MG63 (cell line): ENCODE data around the gene SV2C. TPM values are rescaled to one million over a fixed set of nuclear protein-coding genes. Genes with fewer than 3 reads are reported as not detected.
A peak's percentile ranks its signal among the peaks of the same experiment; 100 is the strongest.

Experiments used
- DNase-seq: peaks from one replicate; pipeline ENCODE4 v3.0.0-alpha.2; 2020
- H3K27me3 ChIP-seq: fragments of 250-450 bp; sonication (Bioruptor Pico); 2 replicates; pipeline ENCODE4 v1.5.1; 2020; ENCODE audit warnings: mild to moderate bottlenecking, moderate library complexity
- H3K36me3 ChIP-seq: fragments of 250-450 bp; sonication (Bioruptor Pico); 2 replicates; pipeline ENCODE4 v1.5.1; 2020; ENCODE audit warnings: mild to moderate bottlenecking, moderate library complexity
- H3K4me3 ChIP-seq: fragments of 250-450 bp; sonication (Bioruptor Pico); 2 replicates; pipeline ENCODE4 v1.5.1; 2020; ENCODE audit warnings: mild to moderate bottlenecking, moderate library complexity
- H3K9me3 ChIP-seq: fragments of 250-450 bp; sonication (Bioruptor Pico); 2 replicates; pipeline ENCODE4 v1.5.1; 2020; ENCODE audit warnings: mild to moderate bottlenecking, moderate library complexity
- total RNA-seq: library from RNA; depleted of rRNA; stranded (reverse); fragments of >200 nt; shearing (Covaris generic); gene quantifications from 2 replicates; pipeline ENCODE4 v1.2.3, GENCODE V29; 2014; ENCODE audit warnings: low replicate concordance

Gene SV2C
- total RNA-seq, 1 experiment from 2014 or later: not detected

DNA sequence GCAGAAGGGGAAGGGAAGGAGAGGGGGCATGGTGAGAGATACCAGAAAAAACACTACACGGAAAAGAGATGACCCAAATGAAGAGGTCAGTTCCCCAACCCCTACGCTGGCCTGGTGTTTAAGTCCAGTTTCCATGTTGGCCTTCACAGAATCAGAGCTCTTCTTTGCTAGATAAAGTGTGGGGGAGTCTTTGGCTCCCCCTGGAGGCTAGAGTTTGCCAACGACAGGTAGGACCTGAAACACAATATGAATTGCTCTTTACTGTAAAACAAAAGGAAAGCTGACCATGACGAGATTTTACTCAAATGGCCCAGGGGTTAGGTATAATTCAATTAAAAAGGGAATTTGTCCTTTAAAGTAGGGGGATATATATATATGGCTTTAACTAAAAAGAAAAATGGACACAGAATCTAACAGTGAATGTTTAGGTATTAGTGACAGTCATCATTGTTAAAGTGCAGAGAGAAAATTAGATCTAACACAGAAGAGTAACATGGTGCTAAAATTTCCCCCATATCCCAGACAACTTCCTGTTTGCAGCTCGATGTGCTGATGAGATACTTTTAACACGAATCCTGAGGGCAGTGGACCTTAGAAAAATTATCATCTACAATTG lies 92.0 kb downstream of the SV2C start:
- Histone ChIP-seq H3K27me3 (no peaks in the 10 kb centered on the region; the same call in none of the 2 replicates), H3K36me3 (no peaks in the 10 kb centered on the region), H3K9me3 (no peaks in the 10 kb centered on the region), H3K4me3 (no peak overlapping the region)
- DNase-seq: peak; percentile 20

DNA sequence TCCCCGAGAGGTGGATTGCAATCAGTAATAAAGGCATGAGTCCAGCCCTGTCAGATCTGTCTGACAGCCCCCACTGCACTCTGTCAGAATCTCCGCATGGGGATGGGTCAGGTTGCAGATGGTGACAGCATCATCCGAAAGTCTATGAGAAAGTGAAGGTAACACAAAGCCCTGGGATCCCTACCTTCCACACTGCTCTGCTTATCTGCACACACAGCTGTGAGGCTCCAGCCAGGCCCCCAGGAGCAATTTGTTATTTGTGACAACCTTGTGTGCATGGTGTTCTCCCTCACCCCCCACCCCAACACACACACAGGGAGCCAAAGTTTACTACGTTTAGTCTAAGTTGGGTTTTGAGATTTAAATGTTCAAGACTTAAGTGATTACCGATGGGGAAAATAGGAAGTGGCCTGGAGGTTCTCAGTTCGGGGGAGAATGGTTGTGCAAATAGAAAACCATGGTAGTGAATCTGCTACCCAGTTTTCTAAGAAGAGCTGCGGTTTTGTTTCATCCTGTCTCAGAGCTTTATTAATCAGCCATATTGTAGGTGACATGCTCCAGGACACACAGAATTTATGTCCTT lies 92.7 kb downstream of the SV2C start:
- Histone ChIP-seq H3K4me3 (no peak overlapping the region), H3K9me3 (no peaks in the 10 kb centered on the region), H3K36me3 (no peaks in the 10 kb centered on the region), H3K27me3 (no peaks in the 10 kb centered on the region; the same call in none of the 2 replicates)
- DNase-seq: no peak

DNA sequence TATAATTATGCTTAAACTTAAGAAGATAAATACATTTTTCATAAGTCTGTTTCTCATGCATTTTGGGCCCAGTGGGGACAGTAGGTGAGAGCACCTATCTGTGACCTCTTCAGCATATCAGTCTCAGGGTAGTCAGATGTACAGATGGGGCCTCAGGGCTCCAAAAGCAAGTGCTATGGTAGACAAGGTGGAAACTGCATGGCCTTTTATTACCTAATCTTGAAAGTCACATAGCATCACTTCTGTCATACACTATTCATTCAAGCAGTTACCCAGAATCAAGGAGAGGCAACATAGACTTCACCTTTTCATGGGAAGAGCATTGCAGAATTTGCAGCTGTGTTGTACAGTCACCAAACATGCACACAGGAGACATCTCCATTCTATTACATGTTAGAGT lies 94.8 kb downstream of the SV2C start:
- Histone ChIP-seq H3K27me3 (no peaks in the 10 kb centered on the region; the same call in none of the 2 replicates), H3K4me3 (no peak overlapping the region), H3K36me3 (no peaks in the 10 kb centered on the region), H3K9me3 (no peaks in the 10 kb centered on the region)
- no peak for DNase-seq

DNA sequence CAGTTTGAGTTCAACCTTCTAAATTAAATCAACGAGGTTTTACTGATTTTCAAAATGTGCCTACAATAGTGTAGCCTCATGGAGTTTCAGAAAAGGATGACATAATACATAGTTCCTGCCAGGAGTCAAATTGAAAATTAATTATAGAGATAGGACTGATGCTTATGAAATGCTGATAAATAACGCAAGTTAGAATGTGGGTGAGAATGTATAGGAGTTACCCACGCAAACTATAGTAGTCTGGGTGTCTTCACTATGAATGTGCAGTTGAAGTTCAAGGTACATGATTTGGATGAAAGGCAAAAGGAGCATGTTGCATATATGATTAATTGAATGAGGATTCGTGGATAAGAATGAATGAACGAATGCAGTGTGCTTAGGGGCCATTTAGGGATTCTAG lies 95.7 kb downstream of the SV2C start:
- no peaks in the 10 kb centered on the region for H3K36me3 ChIP-seq
- no peak for DNase-seq
- no peaks in the 10 kb centered on the region; the same call in none of the 2 replicates for H3K27me3 ChIP-seq
- no peak overlapping the region for H3K4me3 ChIP-seq
- H3K9me3 ChIP-seq: no peaks in the 10 kb centered on the region

DNA sequence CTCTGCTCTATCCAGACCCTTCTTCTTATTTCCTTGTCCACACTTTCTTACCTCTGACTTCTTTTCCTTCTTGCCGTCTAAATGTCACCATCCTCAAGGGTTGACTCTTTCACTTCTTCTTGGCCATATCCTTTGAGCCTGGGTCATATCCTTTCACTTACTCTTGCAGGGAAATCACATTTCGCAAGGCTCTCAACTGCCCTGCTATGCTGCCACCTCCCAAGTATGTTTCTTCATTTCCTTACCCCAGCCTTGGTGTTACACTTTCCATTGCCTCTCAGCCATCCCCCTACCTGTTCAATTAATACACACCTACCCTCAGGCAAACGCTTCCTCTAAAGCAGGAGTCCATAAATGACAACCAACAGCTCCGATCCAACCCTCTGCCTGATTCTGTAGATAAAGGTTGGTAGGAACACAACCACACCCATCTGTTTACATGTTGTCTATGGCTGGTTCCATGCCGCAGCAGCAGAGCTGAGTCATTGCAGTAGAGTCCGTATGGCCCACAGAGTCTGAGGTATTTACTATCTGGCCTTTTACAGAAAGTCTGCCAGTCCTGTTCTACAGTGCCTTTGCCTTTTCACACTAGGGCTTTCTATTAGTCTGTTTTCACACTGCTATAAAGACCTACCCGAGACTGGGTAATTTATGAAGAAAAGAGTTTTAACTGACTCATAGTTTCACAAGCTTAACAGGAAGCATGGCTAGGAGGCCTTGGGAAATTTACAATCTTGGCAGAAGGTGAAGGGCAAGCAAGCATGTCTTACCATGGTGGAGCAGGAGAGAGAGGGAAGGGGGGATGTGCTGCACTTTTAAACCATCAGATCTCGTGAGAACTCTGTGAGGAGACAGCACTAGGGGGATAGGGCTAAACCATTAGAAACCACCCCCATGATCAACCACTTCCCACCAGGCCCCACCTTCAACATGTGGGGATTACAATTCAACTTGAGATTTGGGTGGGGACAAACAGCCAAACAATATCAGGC lies 97.9 kb downstream of the SV2C start:
- H3K4me3 ChIP-seq: no peak overlapping the region

DNA sequence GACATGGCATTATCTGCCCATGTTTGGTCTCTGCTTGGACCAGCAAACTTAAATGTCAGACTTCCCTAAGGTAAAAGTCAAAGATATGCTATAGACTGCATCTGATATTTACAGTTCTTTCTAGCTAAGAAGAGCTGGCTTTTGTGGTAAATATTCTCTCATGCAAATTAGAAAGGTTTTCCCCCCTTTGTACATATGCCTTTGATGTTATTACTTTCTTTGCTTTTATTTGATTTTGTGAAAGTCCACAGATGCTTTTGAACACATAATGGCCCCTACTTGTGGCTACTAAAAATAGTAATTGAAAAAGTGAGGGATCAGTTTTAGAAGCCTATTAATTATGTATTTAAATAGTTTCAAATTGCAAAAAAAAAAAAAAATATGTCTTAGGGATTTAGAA lies 104.2 kb downstream of the SV2C start:
- H3K36me3 ChIP-seq: no peaks in the 10 kb centered on the region
- no peaks in the 10 kb centered on the region for H3K9me3 ChIP-seq
- no peak for DNase-seq
- no peak overlapping the region for H3K4me3 ChIP-seq
- peaks cover 4% of the 10 kb centered on the region; the same call in 1 of the 2 replicates for H3K27me3 ChIP-seq

More for the DNA sequence above, 97.9 kb downstream of the SV2C start:
- Histone ChIP-seq H3K36me3 (no peaks in the 10 kb centered on the region), H3K9me3 (no peaks in the 10 kb centered on the region), H3K27me3 (no peaks in the 10 kb centered on the region; the same call in none of the 2 replicates)
- no peak for DNase-seq

DNA sequence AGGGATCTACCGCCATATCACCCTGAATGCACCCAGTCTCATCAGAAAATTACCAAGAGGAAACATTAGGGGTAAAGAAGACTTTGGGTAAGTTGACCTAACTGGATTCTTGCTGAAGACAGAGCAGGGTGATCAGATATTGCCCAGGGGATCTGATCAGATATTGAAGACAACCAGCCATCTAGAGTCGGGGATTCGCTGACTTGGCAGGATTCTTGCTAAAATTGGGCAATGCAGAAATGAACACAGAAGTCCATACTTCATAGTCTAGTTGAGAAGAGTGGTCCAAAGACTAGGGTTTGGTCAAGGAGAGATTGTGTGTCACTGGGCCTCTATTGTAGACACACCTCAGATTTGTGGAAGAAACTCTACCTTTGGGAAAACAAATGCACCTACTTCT lies 107.2 kb downstream of the SV2C start:
- no peaks in the 10 kb centered on the region for H3K9me3 ChIP-seq
- peaks cover 11% of the 10 kb centered on the region for H3K27me3 ChIP-seq
- H3K36me3 ChIP-seq: no peaks in the 10 kb centered on the region
- DNase-seq: no peak
- H3K4me3 ChIP-seq: no peak overlapping the region

DNA sequence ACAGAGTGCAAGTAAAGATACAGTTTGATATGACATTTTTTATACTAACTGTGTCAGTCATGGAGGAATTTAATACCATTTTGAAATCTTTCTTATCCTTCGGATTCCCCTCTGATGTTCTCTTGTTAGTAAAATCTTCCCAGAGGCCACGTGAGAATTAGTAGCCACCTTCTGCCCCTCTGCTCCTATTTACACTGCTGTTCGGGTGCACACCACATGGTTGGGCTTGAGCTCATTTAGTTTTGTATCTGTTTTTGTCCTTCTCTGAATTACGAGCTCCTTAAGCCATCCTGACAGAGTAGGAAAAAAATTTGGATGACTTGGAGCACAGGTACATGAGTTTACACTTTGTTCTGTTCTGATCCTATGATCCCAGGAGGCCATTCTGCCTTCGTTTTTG lies 109.7 kb downstream of the SV2C start:
- Histone ChIP-seq H3K36me3 (no peaks in the 10 kb centered on the region), H3K27me3 (peaks cover 16% of the 10 kb centered on the region), H3K9me3 (no peaks in the 10 kb centered on the region), H3K4me3 (no peak overlapping the region)
- DNase-seq: no peak

DNA sequence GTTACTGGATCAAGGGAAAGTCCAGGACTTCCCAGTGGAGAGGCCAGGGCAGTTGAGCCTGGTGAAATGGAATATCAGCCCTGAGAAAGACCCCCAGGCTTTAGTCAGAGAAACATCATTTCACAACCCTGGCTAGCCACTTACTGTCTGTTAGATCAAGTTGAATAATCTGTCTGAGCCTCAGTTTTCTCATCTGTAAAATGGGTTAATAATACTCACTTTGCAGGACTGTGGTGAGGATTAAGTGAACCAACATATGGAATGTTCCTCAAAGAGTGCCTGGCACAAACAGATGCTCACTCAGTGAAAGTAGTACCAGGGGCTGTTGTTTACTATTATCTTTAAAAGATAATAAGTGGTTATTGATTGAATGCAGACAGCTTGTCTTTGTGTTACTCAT lies 110.5 kb downstream of the SV2C start:
- Histone ChIP-seq H3K36me3 (no peaks in the 10 kb centered on the region), H3K27me3 (peaks cover 16% of the 10 kb centered on the region), H3K9me3 (no peaks in the 10 kb centered on the region), H3K4me3 (no peak overlapping the region)
- no peak for DNase-seq

DNA sequence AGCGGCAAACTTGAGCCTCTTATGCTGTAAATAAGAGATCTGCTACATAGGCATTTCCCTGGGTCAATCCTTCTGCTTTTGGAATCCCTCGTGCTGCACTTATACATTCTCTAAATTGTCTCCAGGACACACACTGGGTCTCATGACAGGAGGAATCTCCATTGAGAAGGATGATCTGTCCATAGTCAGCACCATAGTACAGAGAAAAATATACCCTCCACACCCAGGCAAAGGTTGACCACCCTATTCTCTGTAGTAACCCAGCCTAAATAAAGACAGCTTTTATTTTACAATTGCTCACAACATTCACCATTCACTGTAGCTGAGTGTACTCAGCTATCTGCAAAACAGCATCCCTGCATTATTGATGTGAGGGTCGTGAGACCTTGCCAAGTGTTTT lies 111.2 kb downstream of the SV2C start:
- Histone ChIP-seq H3K36me3 (no peaks in the 10 kb centered on the region), H3K9me3 (no peaks in the 10 kb centered on the region), H3K4me3 (no peak overlapping the region), H3K27me3 (peaks cover 16% of the 10 kb centered on the region)
- no peak for DNase-seq

DNA sequence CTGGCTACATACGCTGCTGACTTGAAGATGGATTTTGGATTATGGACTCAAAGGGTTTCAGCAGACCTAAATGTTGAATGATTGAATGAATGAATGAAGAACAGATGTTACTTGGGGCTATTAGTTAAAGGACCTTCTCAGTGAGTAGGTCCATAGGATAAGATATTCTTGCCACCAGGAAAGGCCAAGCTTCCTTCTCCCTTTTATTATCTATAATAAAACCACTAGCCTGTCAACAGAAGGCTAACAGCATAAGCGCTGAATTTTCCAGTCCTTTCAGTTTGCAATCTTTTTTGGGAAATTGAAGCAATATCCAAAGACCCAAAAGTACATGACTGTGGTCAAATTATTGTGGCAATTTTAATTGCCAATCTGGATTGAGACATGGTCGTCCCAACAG lies 113.3 kb downstream of the SV2C start:
- no peak for DNase-seq
- H3K36me3 ChIP-seq: no peaks in the 10 kb centered on the region
- peaks cover 16% of the 10 kb centered on the region for H3K27me3 ChIP-seq
- H3K4me3 ChIP-seq: no peak overlapping the region
- no peaks in the 10 kb centered on the region for H3K9me3 ChIP-seq

DNA sequence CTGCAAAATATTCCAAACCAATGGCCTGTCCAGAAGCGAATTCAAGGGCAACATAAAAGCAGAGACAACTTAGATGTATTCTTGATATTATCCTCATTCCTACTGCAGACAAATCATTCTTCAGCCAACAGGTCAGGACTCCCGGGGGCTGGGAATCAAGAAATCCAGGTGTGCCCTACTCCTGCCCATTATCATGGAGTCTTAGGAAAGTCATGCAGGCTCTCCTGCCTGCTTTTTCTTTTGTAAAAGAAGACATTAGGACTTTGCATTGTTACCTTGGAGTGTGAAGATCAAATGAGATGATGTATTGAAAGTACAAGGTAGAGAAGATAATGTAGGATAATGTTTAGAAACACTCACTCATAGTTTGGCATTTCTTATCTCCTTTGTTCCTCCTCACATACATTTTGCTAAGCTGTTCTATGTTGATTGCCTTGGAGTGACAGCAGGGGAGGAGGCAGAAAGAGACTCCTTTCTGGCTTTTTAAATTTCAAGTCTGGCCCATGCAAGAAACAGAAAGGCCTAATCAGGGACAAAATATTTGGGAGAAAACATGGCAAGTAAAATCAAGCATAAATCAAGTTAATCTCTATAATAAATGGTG lies 113.8 kb downstream of the SV2C start:
- Histone ChIP-seq H3K27me3 (peaks cover 16% of the 10 kb centered on the region), H3K4me3 (no peak overlapping the region), H3K36me3 (no peaks in the 10 kb centered on the region), H3K9me3 (no peaks in the 10 kb centered on the region)
- DNase-seq: no peak

DNA sequence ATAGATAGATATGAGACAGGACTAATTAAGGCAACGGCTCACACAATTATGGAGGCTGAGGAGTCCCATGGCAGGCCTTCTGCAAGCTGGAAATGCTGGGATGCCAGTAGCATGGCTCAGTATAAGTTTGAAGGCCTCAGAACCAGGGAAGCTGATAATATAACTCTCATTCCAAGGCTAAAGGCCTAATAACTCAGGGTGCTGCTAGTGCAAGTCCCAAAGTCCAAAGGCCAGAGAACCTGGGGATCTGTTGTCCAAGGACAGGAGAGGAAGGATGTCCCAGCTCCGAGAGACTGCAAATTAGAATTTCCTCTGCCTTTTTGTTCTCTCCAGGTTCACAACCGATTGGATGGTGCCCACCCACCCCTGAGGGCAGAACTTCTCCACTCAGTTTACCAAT lies 114.5 kb downstream of the SV2C start:
- H3K27me3 ChIP-seq: peaks cover 10% of the 10 kb centered on the region
- H3K9me3 ChIP-seq: no peaks in the 10 kb centered on the region
- no peak overlapping the region for H3K4me3 ChIP-seq
- no peak for DNase-seq
- H3K36me3 ChIP-seq: no peaks in the 10 kb centered on the region

DNA sequence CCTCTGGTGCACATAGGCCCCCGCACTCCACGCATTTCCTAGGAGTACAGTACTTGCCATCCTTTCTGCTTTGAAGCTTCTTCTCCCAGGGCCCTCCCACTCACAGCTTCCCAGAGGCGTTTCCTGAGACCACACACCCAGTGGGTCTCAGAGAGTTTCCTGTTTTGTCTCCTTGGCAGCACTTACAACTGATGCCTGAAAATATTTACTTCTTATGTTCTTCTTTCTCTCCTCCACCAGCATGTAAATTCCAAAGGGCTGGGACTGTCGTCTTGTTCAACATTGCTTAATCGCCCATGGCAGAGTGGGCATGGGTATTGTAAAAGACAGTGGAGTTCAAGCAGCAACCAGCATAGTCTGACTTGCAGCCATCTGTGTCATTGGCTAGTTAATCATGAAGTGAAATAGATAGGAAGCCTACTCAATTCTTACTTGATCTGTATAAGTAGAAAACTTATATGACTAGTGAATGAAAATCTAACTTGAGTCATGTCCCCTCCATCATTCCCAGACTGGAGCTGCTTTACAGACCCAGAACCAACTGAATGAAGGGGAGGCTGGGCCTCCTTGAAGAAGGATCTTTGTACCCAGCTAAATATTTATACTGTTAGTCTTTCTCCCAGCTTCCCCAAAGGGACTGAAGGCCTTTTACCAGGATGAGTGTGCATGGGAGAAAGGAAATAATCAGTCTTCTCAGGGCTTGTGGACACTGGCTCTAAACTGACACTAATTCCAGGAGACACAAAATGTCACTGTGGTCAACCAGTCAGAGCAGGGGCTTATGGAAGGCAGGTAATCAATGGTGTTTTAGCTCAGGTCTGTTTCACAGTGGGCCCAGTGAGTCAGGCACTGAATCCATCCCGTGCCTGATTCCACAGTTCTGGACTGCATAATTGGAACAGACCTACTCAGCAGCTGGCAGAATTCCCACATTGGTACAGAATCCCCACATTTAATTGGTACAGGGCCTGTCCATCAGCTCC lies 116.4 kb downstream of the SV2C start:
- no peak overlapping the region for H3K4me3 ChIP-seq
- no peak for DNase-seq
- no peaks in the 10 kb centered on the region for H3K36me3 ChIP-seq
- H3K27me3 ChIP-seq: peaks cover 7% of the 10 kb centered on the region
- H3K9me3 ChIP-seq: no peaks in the 10 kb centered on the region

DNA sequence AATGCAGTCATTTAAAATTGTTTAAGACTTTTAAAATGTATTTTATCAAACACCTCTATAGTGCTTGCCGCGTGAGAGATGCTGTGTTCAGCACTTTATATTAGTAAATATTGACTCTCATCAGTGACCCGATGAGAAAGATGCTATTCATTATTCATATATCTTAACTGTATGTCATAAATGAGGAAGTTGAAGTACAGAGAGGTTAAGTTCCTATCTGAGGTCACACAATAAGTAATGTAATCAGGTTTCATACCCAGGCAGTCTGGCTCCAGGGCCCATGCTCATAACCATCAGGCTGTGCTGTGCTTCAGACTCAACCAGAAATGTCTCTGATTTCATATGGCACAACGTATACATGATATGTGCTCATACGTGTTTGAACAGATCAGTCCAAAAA lies 119.0 kb downstream of the SV2C start:
- Histone ChIP-seq H3K27me3 (peaks cover 5% of the 10 kb centered on the region), H3K36me3 (no peaks in the 10 kb centered on the region), H3K9me3 (no peaks in the 10 kb centered on the region), H3K4me3 (no peak overlapping the region)
- no peak for DNase-seq

DNA sequence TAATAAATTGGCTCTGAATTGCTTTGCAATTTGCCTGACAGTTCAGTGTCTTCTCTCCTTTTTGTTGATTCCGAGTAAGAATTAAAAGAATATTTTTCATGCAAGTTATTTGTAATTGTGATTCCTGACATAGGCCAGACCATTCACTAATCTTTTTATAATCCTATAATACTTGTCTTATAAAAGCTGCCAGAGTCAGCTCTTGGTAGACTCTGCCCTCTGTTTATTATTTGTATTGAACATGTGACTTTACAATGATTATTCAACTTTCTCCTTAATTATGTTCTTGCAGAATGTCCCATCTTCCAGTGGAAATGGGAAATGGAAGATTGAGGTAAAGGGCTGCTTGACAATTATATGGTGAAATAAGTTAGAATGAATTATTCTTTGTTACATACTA lies 121.0 kb downstream of the SV2C start:
- Histone ChIP-seq H3K27me3 (peaks cover 5% of the 10 kb centered on the region), H3K4me3 (no peak overlapping the region), H3K9me3 (no peaks in the 10 kb centered on the region), H3K36me3 (no peaks in the 10 kb centered on the region)
- no peak for DNase-seq
